ENCODE results near the gene CDKN1A.

CDKN1A gene

GRCh38 chr6:36662827-36663256 lies 15.7 kb upstream of the CDKN1A start:
- Mint-ChIP-seq H3K27me3 (peaks cover 15 to 16% of the 10 kb centered on the region in 2 donors), H3K27ac (no peak overlapping the region), H3K4me1 (ENCODE audit: low read depth in 2 of 2) (no peaks in the 10 kb centered on the region), H3K36me3 (ENCODE audit: insufficient read depth) (no peaks in the 10 kb centered on the region), H3K9me3 (no peaks in the 10 kb centered on the region), H3K4me3 (no peak overlapping the region)
- ATAC-seq (replicated peaks) (no peak), DNase-seq (no peak)

- Mint-ChIP-seq H3K9me3 (no peaks in the 10 kb centered on the region), H3K27ac (no peak overlapping the region), H3K4me1 (ENCODE audit: low read depth in 2 of 2) (no peaks in the 10 kb centered on the region), H3K4me3 (no peak overlapping the region), H3K27me3 (peaks cover 11 to 12% of the 10 kb centered on the region in 2 donors), H3K36me3 (ENCODE audit: insufficient read depth) (no peaks in the 10 kb centered on the region)
- ATAC-seq (replicated peaks) (no peak), DNase-seq (no peak)
Measured at GRCh38 chr6:36663504-36664446, 14.7 kb upstream of the CDKN1A start.

- H3K4me1 Mint-ChIP-seq (ENCODE audit: low read depth in 2 of 2) = no peaks in the 10 kb centered on the region
- H3K36me3 Mint-ChIP-seq (ENCODE audit: insufficient read depth) = no peaks in the 10 kb centered on the region
- peaks cover under 1 to 1% of the 10 kb centered on the region in 2 donors for H3K27me3 Mint-ChIP-seq
- DNase-seq = no peak
- H3K9me3 Mint-ChIP-seq = no peaks in the 10 kb centered on the region
- H3K4me3 Mint-ChIP-seq = no peak overlapping the region
- no peak for ATAC-seq (replicated peaks)
- no peak overlapping the region for H3K27ac Mint-ChIP-seq
Measured at GRCh38 chr6:36665180-36665579, 13.3 kb upstream of the CDKN1A start.

GRCh38 chr6:36666287-36666686 lies 12.2 kb upstream of the CDKN1A start:
- H3K27me3 Mint-ChIP-seq = no peaks in the 10 kb centered on the region
- H3K4me3 Mint-ChIP-seq = no peak overlapping the region
- H3K9me3 Mint-ChIP-seq = no peaks in the 10 kb centered on the region
- H3K4me1 Mint-ChIP-seq (ENCODE audit: low read depth in 2 of 2) = no peaks in the 10 kb centered on the region
- DNase-seq = no peak
- H3K36me3 Mint-ChIP-seq (ENCODE audit: insufficient read depth) = no peaks in the 10 kb centered on the region
- H3K27ac Mint-ChIP-seq = no peak overlapping the region
- no peak for ATAC-seq (replicated peaks)

- no peaks in the 10 kb centered on the region for H3K4me1 Mint-ChIP-seq (ENCODE audit: low read depth in 2 of 2)
- ATAC-seq (replicated peaks) (no peak), DNase-seq (no peak)
- no peaks in the 10 kb centered on the region for H3K9me3 Mint-ChIP-seq
- no peaks in the 10 kb centered on the region for H3K27me3 Mint-ChIP-seq
- H3K36me3 Mint-ChIP-seq (ENCODE audit: insufficient read depth) = no peaks in the 10 kb centered on the region
- H3K27ac Mint-ChIP-seq = no peak overlapping the region
- H3K4me3 Mint-ChIP-seq = no peak overlapping the region
Measured at GRCh38 chr6:36666826-36667591, 11.5 kb upstream of the CDKN1A start.

- H3K36me3 Mint-ChIP-seq (ENCODE audit: insufficient read depth) = no peaks in the 10 kb centered on the region
- H3K4me1 Mint-ChIP-seq (ENCODE audit: low read depth in 2 of 2) = no peaks in the 10 kb centered on the region
- no peak overlapping the region for H3K27ac Mint-ChIP-seq
- H3K4me3 Mint-ChIP-seq = no peak overlapping the region
- no peaks in the 10 kb centered on the region for H3K27me3 Mint-ChIP-seq
- no peaks in the 10 kb centered on the region for H3K9me3 Mint-ChIP-seq
- ATAC-seq (replicated peaks) = no peak
- no peak for DNase-seq
Measured at GRCh38 chr6:36668591-36668990, 9.9 kb upstream of the CDKN1A start.

- Mint-ChIP-seq H3K4me3 (no peak overlapping the region), H3K9me3 (no peaks in the 10 kb centered on the region), H3K27ac (no peak overlapping the region), H3K4me1 (ENCODE audit: low read depth in 2 of 2) (no peaks in the 10 kb centered on the region), H3K27me3 (no peaks in the 10 kb centered on the region), H3K36me3 (ENCODE audit: insufficient read depth) (no peaks in the 10 kb centered on the region)
- ATAC-seq (replicated peaks) = no peak
- DNase-seq = no peak
Measured at GRCh38 chr6:36669002-36669401, 9.5 kb upstream of the CDKN1A start.

GRCh38 chr6:36670271-36670670 lies 8.2 kb upstream of the CDKN1A start:
- Mint-ChIP-seq H3K9me3 (no peaks in the 10 kb centered on the region), H3K27ac (no peak overlapping the region), H3K27me3 (no peaks in the 10 kb centered on the region), H3K4me3 (no peak overlapping the region), H3K4me1 (ENCODE audit: low read depth in 2 of 2) (no peaks in the 10 kb centered on the region), H3K36me3 (ENCODE audit: insufficient read depth) (no peaks in the 10 kb centered on the region)
- ATAC-seq (replicated peaks) (no peak), DNase-seq (no peak)

GRCh38 chr6:36671687-36672375 lies 6.7 kb upstream of the CDKN1A start:
- DNase-seq (no peak), ATAC-seq (replicated peaks) (no peak)
- Mint-ChIP-seq H3K36me3 (ENCODE audit: insufficient read depth) (no peaks in the 10 kb centered on the region), H3K27ac (no peak overlapping the region), H3K9me3 (no peaks in the 10 kb centered on the region), H3K27me3 (no peaks in the 10 kb centered on the region), H3K4me1 (ENCODE audit: low read depth in 2 of 2) (peaks cover 0 to 2% of the 10 kb centered on the region in 2 donors), H3K4me3 (no peak overlapping the region)

- no peak for ATAC-seq (replicated peaks)
- H3K27ac Mint-ChIP-seq = peak overlapping the region in 1 of 2 donors; percentile 64
- H3K36me3 Mint-ChIP-seq (ENCODE audit: insufficient read depth) = peaks cover 8% of the 10 kb centered on the region
- H3K9me3 Mint-ChIP-seq = no peaks in the 10 kb centered on the region
- peaks cover 4 to 12% of the 10 kb centered on the region in 2 donors for H3K4me1 Mint-ChIP-seq (ENCODE audit: low read depth in 2 of 2)
- no peak for DNase-seq
- H3K27me3 Mint-ChIP-seq = no peaks in the 10 kb centered on the region
- H3K4me3 Mint-ChIP-seq = no peak overlapping the region
Measured at GRCh38 chr6:36673882-36674281, 4.6 kb upstream of the CDKN1A start.

GRCh38 chr6:36674942-36675341 lies 3.6 kb upstream of the CDKN1A start:
- no peak for ATAC-seq (replicated peaks)
- peaks cover 5 to 13% of the 10 kb centered on the region in 2 donors for H3K4me1 Mint-ChIP-seq (ENCODE audit: low read depth in 2 of 2)
- no peaks in the 10 kb centered on the region for H3K9me3 Mint-ChIP-seq
- H3K36me3 Mint-ChIP-seq (ENCODE audit: insufficient read depth) = peaks cover 19% of the 10 kb centered on the region
- no peak overlapping the region for H3K4me3 Mint-ChIP-seq
- no peak for DNase-seq
- no peak overlapping the region for H3K27ac Mint-ChIP-seq
- no peaks in the 10 kb centered on the region for H3K27me3 Mint-ChIP-seq

- H3K27ac Mint-ChIP-seq = no peak overlapping the region
- ATAC-seq (replicated peaks) (no peak), DNase-seq (no peak)
- peaks cover 34% of the 10 kb centered on the region for H3K36me3 Mint-ChIP-seq (ENCODE audit: insufficient read depth)
- peaks cover 19 to 22% of the 10 kb centered on the region in 2 donors for H3K4me1 Mint-ChIP-seq (ENCODE audit: low read depth in 2 of 2)
- H3K9me3 Mint-ChIP-seq = no peaks in the 10 kb centered on the region
- H3K27me3 Mint-ChIP-seq = no peaks in the 10 kb centered on the region
- H3K4me3 Mint-ChIP-seq = no peak overlapping the region
Measured at GRCh38 chr6:36676141-36677058, 2.1 kb upstream of the CDKN1A start.
